Measurements from ENCODE around the gene CLDN20. TPM values are rescaled to one million over a fixed set of nuclear protein-coding genes. Genes with fewer than 3 reads are reported as not detected.

The CLDN20 gene
- total RNA-seq, 1 experiment from 2014 or later: not detected

GRCh38 chr6:155309150-155309549 lies 45.3 kb downstream of the CLDN20 start:
- no peak for DNase-seq (ENCODE audit: low read depth, low spot score)
- no peaks in the 10 kb centered on the region for H3K9me3 ChIP-seq (ENCODE audit: control insufficient read depth, insufficient read depth, low read depth, low read length)
- in situ Hi-C loops (cut with HindIII; ENCODE audit: low pct_unique_long_range_greater_than_20kb, low sequenced_read_pairs): no loop called here
- intact Hi-C loops (cut with micrococcal nuclease; ENCODE audit: unreplicated experiment): no loop called here
- H3K27me3 ChIP-seq (ENCODE audit: control insufficient read depth, insufficient read depth, low read length): no peaks in the 10 kb centered on the region
- no peak overlapping the region for H3K4me3 ChIP-seq (ENCODE audit: low read depth in 2 of 2, low read length in 2 of 2)
- BruUV-seq (replicated peaks): no TSS peak
- H3K36me3 ChIP-seq (ENCODE audit: control insufficient read depth, insufficient read depth, low read length): peaks cover 20% of the 10 kb centered on the region
- POLR2A ChIA-PET: no interaction called here
- ATAC-seq: no peak
- TF ChIP-seq REST (IDR thresholded peaks at IDR 0.05; ENCODE audit: insufficient read depth in 1 of 2, low read depth in 2 of 2, low read length in 1 of 2) (no peak), SIN3A (IDR thresholded peaks at IDR 0.05; ENCODE audit: borderline replicate concordance, insufficient read depth, low read depth, low read length) (no peak), POLR2AphosphoS5 (IDR thresholded peaks at IDR 0.05; ENCODE audit: low read depth, low read length) (no peak), TCF7L2 (IDR thresholded peaks at IDR 0.05; ENCODE audit: low read depth, low read length) (no peak), CTCF (IDR thresholded peaks at IDR 0.05) (no peak)
- H3K4me1 ChIP-seq (ENCODE audit: control insufficient read depth, insufficient read depth, low read length): peaks cover 16% of the 10 kb centered on the region
- CTCF ChIA-PET: no interaction called here
- H3K27ac ChIP-seq (ENCODE audit: low read length): 0 out of 2 replicates have a peak overlapping the region, but pooled peaks have one; percentile 6

- 0 out of 2 replicates have a peak overlapping the region, but pooled peaks have one; percentile 19 for H3K27ac ChIP-seq (ENCODE audit: low read length)
- H3K4me3 ChIP-seq (ENCODE audit: low read depth in 2 of 2, low read length in 2 of 2): no peak overlapping the region
- ChIA-PET POLR2A (no interaction called here), CTCF (no interaction called here)
- no peaks in the 10 kb centered on the region for H3K9me3 ChIP-seq (ENCODE audit: control insufficient read depth, insufficient read depth, low read depth, low read length)
- no TSS peak for BruUV-seq (replicated peaks)
- TF ChIP-seq REST (IDR thresholded peaks at IDR 0.05; ENCODE audit: insufficient read depth in 1 of 2, low read depth in 2 of 2, low read length in 1 of 2) (no peak), CTCF (IDR thresholded peaks at IDR 0.05) (no peak), SIN3A (IDR thresholded peaks at IDR 0.05; ENCODE audit: borderline replicate concordance, insufficient read depth, low read depth, low read length) (no peak), TCF7L2 (IDR thresholded peaks at IDR 0.05; ENCODE audit: low read depth, low read length) (no peak), POLR2AphosphoS5 (IDR thresholded peaks at IDR 0.05; ENCODE audit: low read depth, low read length) (no peak)
- intact Hi-C loops (cut with micrococcal nuclease; ENCODE audit: unreplicated experiment): loop anchor here (10.0 kb wide), 1 partner anchor 126 kb away; no protein-coding TSS in a partner anchor
- peaks cover 16% of the 10 kb centered on the region for H3K36me3 ChIP-seq (ENCODE audit: control insufficient read depth, insufficient read depth, low read length)
- ATAC-seq (no peak), DNase-seq (ENCODE audit: low read depth, low spot score) (no peak)
- in situ Hi-C loops (cut with HindIII; ENCODE audit: low pct_unique_long_range_greater_than_20kb, low sequenced_read_pairs): no loop called here
- peaks cover 19% of the 10 kb centered on the region for H3K4me1 ChIP-seq (ENCODE audit: control insufficient read depth, insufficient read depth, low read length)
- H3K27me3 ChIP-seq (ENCODE audit: control insufficient read depth, insufficient read depth, low read length): no peaks in the 10 kb centered on the region
These were observed 46.8 kb downstream of the CLDN20 start for GRCh38 chr6:155310596-155310995.

Data from Panc1 (cell line).